Measurements from ENCODE around the gene SPATA31E1.

GRCh38 chr9:87853302-87853701 lies 29.4 kb upstream of the SPATA31E1 start:
- TF ChIP-seq CTCF (IDR thresholded peaks at IDR 0.05), result no peak
- no peak for TF ChIP-seq POLR2A (IDR thresholded peaks at IDR 0.05)
